Right cardiac atrium (tissue), 5 donors: ENCODE measurements around the gene PLAC8. TPM values are rescaled to one million over a fixed set of nuclear protein-coding genes. Genes with fewer than 3 reads are reported as not detected.
"Not testable (repeated sequence)": the region's sequence is repeated elsewhere in the genome, so short reads cannot be mapped to it uniquely, and the experiment has no call there.

Source experiments
- ATAC-seq, 2 donors: fragments of 200-7000 bp; cut with Tn5 transposase; one replicate each; pipeline versions ENCODE4 v1.8.0 to v1.9.1; 2020; ENCODE audit warnings: moderate library complexity in 2 of 2, mild to moderate bottlenecking in 1 of 2
- DNase-seq, 3 donors: peaks; one replicate each; pipeline ENCODE4 v3.0.0-alpha.2; 2020
- H3K27ac ChIP-seq: one replicate; pipeline ENCODE4 v1.5.1; 2013; ENCODE audit warnings: mild to moderate bottlenecking, low read length, control low read depth, moderate library complexity
- H3K27me3 ChIP-seq: one replicate; pipeline ENCODE4 v1.6.1; 2013; ENCODE audit not compliant: control insufficient read depth, insufficient read depth
- H3K4me1 ChIP-seq: one replicate; pipeline ENCODE4 v1.6.1; 2013; ENCODE audit warnings: low read length; ENCODE audit not compliant: control insufficient read depth, insufficient read depth
- H3K4me3 ChIP-seq: one replicate; pipeline ENCODE4 v1.5.1; 2013; ENCODE audit warnings: low read length, control low read depth
- H3K9me3 ChIP-seq: one replicate; pipeline ENCODE4 v1.6.1; 2013; ENCODE audit warnings: low read length; ENCODE audit not compliant: control insufficient read depth
- WGBS: extraction: QIAGEN DNeasy Blood & Tissue Kit; methylation state at CpG from one replicate; pipeline ENCODE4 v1.1.7; 2013; 5-methylcytosine and 5-hydroxymethylcytosine counted together
- intact Hi-C, 4 donors: fragments of 100-400 bp; cut with DNase I; formaldehyde crosslinking; loops; one replicate each; pipeline versions ENCODE4 v1.11.0 to v1.14.0; 2022 to 2023
- polyA plus RNA-seq: library from polyadenylated mRNA; stranded (reverse); fragments of 200-250 nt; gene quantifications from one replicate; pipeline ENCODE4 v1.2.3, GENCODE V29; 2013
- total RNA-seq, 4 donors: library from RNA; stranded (reverse); fragmentation: NEBNext Ultra II Directional; extraction: Animal tissue kit (Norgen Biotek cat#: 25700); gene quantifications; one replicate each; pipeline ENCODE4 v1.2.1, GENCODE V29; 2021
- donor health status: healthy with polysubstance abuse.
- donor health status: DM: no; HTN: yes; CAD: no.
- donor health status: DM: no; HTN: no; CAD: no.
- donor health status: DM: no; HTN: yes; CAD: no; lungs with severe emphysema.
- donor health status: DM: yes; HTN: yes; CAD: no.

The PLAC8 gene
- total and polyA plus RNA-seq, 5 donors, result 1.2 to 5.0 (median 2.8) TPM

GRCh38 chr4:83089410-83090157 is 24.9 kb downstream of the PLAC8 start:
- no peak for DNase-seq
- H3K4me1 ChIP-seq, result no peaks in the 10 kb centered on the region
- H3K9me3 ChIP-seq, result no peaks in the 10 kb centered on the region
- no peak overlapping the region for H3K4me3 ChIP-seq
- WGBS, result 75% methylated on average over 2 of the region's 2 CpGs
- no peak for ATAC-seq
- no peaks in the 10 kb centered on the region for H3K27me3 ChIP-seq
- intact Hi-C loops, result loop anchor here in 1 of 4 donors (10.0 kb wide), 1 partner anchor 165 kb away; no protein-coding TSS in a partner anchor
- no peak overlapping the region for H3K27ac ChIP-seq

GRCh38 chr4:83084956-83085355 is 29.6 kb downstream of the PLAC8 start:
- not testable (repeated sequence) for H3K27ac ChIP-seq, H3K27me3 ChIP-seq, H3K4me1 ChIP-seq, H3K9me3 ChIP-seq, ATAC-seq, H3K4me3 ChIP-seq
- peak in 1 of 3 donors; percentile 60 for DNase-seq
- intact Hi-C loops, result loop anchor here in 1 of 4 donors (10.0 kb wide), 1 partner anchor 170 kb away; no protein-coding TSS in a partner anchor
- WGBS, result 84% methylated on average over 12 of the region's 12 CpGs

- DNase-seq (peak in 2 of 3 donors; percentile 44 to 75), ATAC-seq (peak; percentile 68 to 98)
- H3K4me1 ChIP-seq, result peaks cover 2% of the 10 kb centered on the region
- intact Hi-C loops, result loop anchor here in 1 of 4 donors (10.0 kb wide), 1 partner anchor 171 kb away; no protein-coding TSS in a partner anchor
- peak overlapping the region; percentile 40 for H3K27ac ChIP-seq
- H3K9me3 ChIP-seq, result no peaks in the 10 kb centered on the region
- H3K27me3 ChIP-seq, result no peaks in the 10 kb centered on the region
- WGBS, result 43% methylated on average over 11 of the region's 11 CpGs
- H3K4me3 ChIP-seq, result no peak overlapping the region
Measured at GRCh38 chr4:83083925-83084475, 30.5 kb downstream of the PLAC8 start.

GRCh38 chr4:83082777-83083176 is 31.8 kb downstream of the PLAC8 start:
- ATAC-seq (peak in 1 of 2 donors; percentile 37), DNase-seq (peak in 1 of 3 donors; percentile 26)
- H3K27me3 ChIP-seq, result no peaks in the 10 kb centered on the region
- intact Hi-C loops, result loop anchor here in 1 of 4 donors (10.0 kb wide), 1 partner anchor 172 kb away; no protein-coding TSS in a partner anchor
- H3K4me1 ChIP-seq, result peaks cover 2% of the 10 kb centered on the region
- 83% methylated on average over 4 of the region's 4 CpGs for WGBS
- no peak overlapping the region for H3K27ac ChIP-seq
- no peak overlapping the region for H3K4me3 ChIP-seq
- H3K9me3 ChIP-seq, result no peaks in the 10 kb centered on the region

- no peak overlapping the region for H3K27ac ChIP-seq
- intact Hi-C loops, result loop anchor here in 1 of 4 donors (10.0 kb wide), 1 partner anchor 174 kb away; no protein-coding TSS in a partner anchor
- H3K4me1 ChIP-seq, result peaks cover 2% of the 10 kb centered on the region
- 91% methylated on average over 6 of the region's 6 CpGs for WGBS
- DNase-seq (no peak), ATAC-seq (no peak)
- no peaks in the 10 kb centered on the region for H3K27me3 ChIP-seq
- H3K9me3 ChIP-seq, result no peaks in the 10 kb centered on the region
- H3K4me3 ChIP-seq, result no peak overlapping the region
Measured at GRCh38 chr4:83080561-83080960, 34.0 kb downstream of the PLAC8 start.

GRCh38 chr4:83075311-83076095 is 39.0 kb downstream of the PLAC8 start:
- DNase-seq (no peak), ATAC-seq (no peak)
- H3K4me3 ChIP-seq, result no peak overlapping the region
- no peaks in the 10 kb centered on the region for H3K9me3 ChIP-seq
- no peak overlapping the region for H3K27ac ChIP-seq
- 78% methylated on average over 4 of the region's 4 CpGs for WGBS
- intact Hi-C loops, result loop anchor here in 2 of 4 donors (5.0 to 10.0 kb wide), 2 partner anchors 182 to 189 kb away; no protein-coding TSS in a partner anchor
- H3K27me3 ChIP-seq, result no peaks in the 10 kb centered on the region
- H3K4me1 ChIP-seq, result no peaks in the 10 kb centered on the region

- intact Hi-C loops, result loop anchor here in 2 of 4 donors (5.0 to 10.0 kb wide), 2 partner anchors 183 to 190 kb away; no protein-coding TSS in a partner anchor
- 95% methylated on average over 7 of the region's 7 CpGs for WGBS
- H3K4me3 ChIP-seq, ATAC-seq, DNase-seq, H3K27me3 ChIP-seq, H3K9me3 ChIP-seq, H3K4me1 ChIP-seq, H3K27ac ChIP-seq: not testable (repeated sequence)
Measured at GRCh38 chr4:83074783-83075182, 39.7 kb downstream of the PLAC8 start.

GRCh38 chr4:83074086-83074704 is 40.3 kb downstream of the PLAC8 start:
- intact Hi-C loops, result loop anchor here in 1 of 4 donors (10.0 kb wide), 1 partner anchor 191 kb away; no protein-coding TSS in a partner anchor
- WGBS, result 80% methylated on average over 10 of the region's 10 CpGs
- no peak overlapping the region for H3K27ac ChIP-seq
- H3K27me3 ChIP-seq, result no peaks in the 10 kb centered on the region
- DNase-seq (no peak), ATAC-seq (peak; percentile 56 to 71)
- H3K4me1 ChIP-seq, result no peaks in the 10 kb centered on the region
- H3K9me3 ChIP-seq, result no peaks in the 10 kb centered on the region
- H3K4me3 ChIP-seq, result no peak overlapping the region

GRCh38 chr4:83071116-83071515 is 43.4 kb downstream of the PLAC8 start:
- Histone ChIP-seq H3K9me3 (no peaks in the 10 kb centered on the region), H3K27me3 (no peaks in the 10 kb centered on the region), H3K4me1 (no peaks in the 10 kb centered on the region), H3K27ac (no peak overlapping the region), H3K4me3 (no peak overlapping the region)
- WGBS, result 88% methylated on average over 1 of the region's 1 CpG
- ATAC-seq (no peak), DNase-seq (no peak)
- intact Hi-C loops, result loop anchor here in 1 of 4 donors (10.0 kb wide), 1 partner anchor 194 kb away; no protein-coding TSS in a partner anchor

- Histone ChIP-seq H3K4me3 (no peak overlapping the region), H3K27ac (no peak overlapping the region), H3K9me3 (no peaks in the 10 kb centered on the region), H3K4me1 (no peaks in the 10 kb centered on the region), H3K27me3 (no peaks in the 10 kb centered on the region)
- intact Hi-C loops, result no loop called here
- no peak for ATAC-seq
- WGBS, result 93% methylated on average over 10 of the region's 10 CpGs
- no peak for DNase-seq
Measured at GRCh38 chr4:83067058-83067639, 47.4 kb downstream of the PLAC8 start.
